GM12878 (cell line): ENCODE data around the gene MYO15A. TPM values are rescaled to one million over a fixed set of nuclear protein-coding genes. Genes with fewer than 3 reads are reported as not detected.

Source experiments
- ATAC-seq: fragments of 200-7000 bp; cut with Tn5 transposase; 3 replicates; pipeline ENCODE4 v1.9.1; 2020; ENCODE audit warnings: mild to moderate bottlenecking, moderate library complexity
- BruUV-seq: library from RNA; stranded (reverse); fragments of 400-500 nt; replicated peaks from 2 replicates; lab custom pipeline; 2021; lab: Mats Ljungman, UMichigan
- CTCF ChIA-PET: fragments of 300-600 bp; sonication (Branson Sonifier 250); formaldehyde crosslinking; extraction: SDS; loops from one replicate; lab custom pipeline; 2021; ENCODE audit warnings: inconsistent platforms; lab: Yijun Ruan, JAX
- POLR2A ChIA-PET: fragments of 350-600 bp; formaldehyde crosslinking; extraction: SDS; loops from one replicate; lab custom pipeline; 2021; ENCODE audit warnings: inconsistent platforms; lab: Charles Lee
- RAD21 ChIA-PET: fragments of 300-600 bp; sonication (Branson Sonifier 250); formaldehyde crosslinking; loops from one replicate; lab custom pipeline; 2023; ENCODE audit warnings: antibody characterized with exemption; ENCODE audit not compliant: unreplicated experiment; lab: Charles Lee
- SMC1A ChIA-PET: fragments of 300-600 bp; sonication (Branson Sonifier 250); formaldehyde crosslinking; loops from one replicate; lab custom pipeline; 2023; ENCODE audit not compliant: unreplicated experiment, uncharacterized antibody; lab: Charles Lee
- DNase-seq: peaks from one replicate; pipeline ENCODE4 v3.0.0-alpha.2; 2011; ENCODE audit warnings: low read depth, low spot score
- FAIRE-seq: peaks from 3 replicates; lab custom pipeline; 2011; peaks lifted over from hg19 to GRCh38; lab: Jason Lieb, UNC
- H2AFZ ChIP-seq: 2 replicates; pipeline ENCODE4 v1.6.0; 2011; ENCODE audit warnings: low read depth, low read length, control low read depth; ENCODE audit not compliant: control insufficient read depth
- H3K27ac ChIP-seq: 2 replicates; pipeline ENCODE4 v1.5.1; 2011; ENCODE audit warnings: control low read depth; ENCODE audit not compliant: control insufficient read depth, insufficient read depth
- H3K27me3 ChIP-seq, 2 experiments: replicated peaks in 1 of 2; 2 replicates each; pipeline versions ENCODE4 v1.6.0 to v1.6.1; 2011; ENCODE audit warnings: low read length in 1 of 2; ENCODE audit not compliant: control insufficient read depth in 2 of 2, insufficient read depth in 2 of 2
- H3K36me3 ChIP-seq, 2 experiments: 2 replicates each; pipeline ENCODE4 v1.5.1; 2011; ENCODE audit warnings: low read length in 1 of 2; ENCODE audit not compliant: control insufficient read depth in 2 of 2, insufficient read depth in 2 of 2
- H3K4me1 ChIP-seq: 2 replicates; pipeline ENCODE4 v1.6.1; 2011; ENCODE audit warnings: mild to moderate bottlenecking, low read length, moderate library complexity, mixed read lengths; ENCODE audit not compliant: control insufficient read depth, insufficient read depth
- H3K4me2 ChIP-seq: 2 replicates; pipeline ENCODE4 v1.6.0; 2011; ENCODE audit warnings: control low read depth; ENCODE audit not compliant: control insufficient read depth, insufficient read depth
- H3K4me3 ChIP-seq: fragments of 200-600 bp; sonication (generic); 2 replicates; pipeline ENCODE4 v1.5.1; 2016
- H3K79me2 ChIP-seq: 2 replicates; pipeline ENCODE4 v1.6.0; 2011; ENCODE audit warnings: low read length; ENCODE audit not compliant: control insufficient read depth, insufficient read depth
- H3K9ac ChIP-seq: 2 replicates; pipeline ENCODE4 v1.8.0; 2011; ENCODE audit warnings: low read length, control low read depth, mixed read lengths; ENCODE audit not compliant: control insufficient read depth, insufficient read depth
- H3K9me3 ChIP-seq: replicated peaks from 3 replicates; pipeline ENCODE4 v1.5.1; 2011; ENCODE audit warnings: mild to moderate bottlenecking, low read length; ENCODE audit not compliant: control insufficient read depth, insufficient read depth
- H4K20me1 ChIP-seq: 2 replicates; pipeline ENCODE4 v1.6.0; 2011; ENCODE audit not compliant: control insufficient read depth, insufficient read depth
- CTCF ChIP-seq, 3 experiments: IDR thresholded peaks in 2 of 3; conservative IDR thresholded peaks in 1 of 3; 2 replicates each; pipeline ENCODE4 v1.5.1; 2011; ENCODE audit warnings: low read depth in 3 of 3, low read length in 3 of 3, mild to moderate bottlenecking in 3 of 3, control low read depth in 2 of 3, moderate library complexity in 2 of 3, inconsistent platforms in 1 of 3, mixed read lengths in 1 of 3; ENCODE audit not compliant: control insufficient read depth in 2 of 3, insufficient read depth in 1 of 3; ENCODE audit errors: extremely low read depth in 1 of 3
- ETV6 ChIP-seq, 2 experiments: fragments of 450-650 bp in 1 of 2; IDR thresholded peaks in 1 of 2; conservative IDR thresholded peaks in 1 of 2; 2 replicates each; pipeline ENCODE4 v1.6.1; 2014; ENCODE audit warnings: antibody characterized with exemption in 1 of 2, borderline replicate concordance in 1 of 2, low read depth in 1 of 2, mild to moderate bottlenecking in 1 of 2, moderate library complexity in 1 of 2
- HDGF ChIP-seq: fragments of 450-650 bp; IDR thresholded peaks from 2 replicates; pipeline ENCODE4 v1.6.1; 2016; ENCODE audit warnings: antibody characterized with exemption
- WGBS: methylation state at CpG from one replicate; pipeline ENCODE4 v1.1.6; 2016; ENCODE audit warnings: low lambda C conversion rate; ENCODE audit not compliant: insufficient replicate concordance, insufficient coverage; ENCODE audit errors: missing lambda C conversion rate; 5-methylcytosine and 5-hydroxymethylcytosine counted together
- in situ Hi-C: fragments of 300-500 bp; cut with MboI; formaldehyde crosslinking; loops from 9 replicates; pipeline ENCODE4 v1.14.3; 2018; ENCODE audit warnings: mixed read lengths
- intact Hi-C: fragments of 100-400 bp; cut with micrococcal nuclease; formaldehyde crosslinking; loops from one replicate; pipeline ENCODE4 v1.14.2; 2022; ENCODE audit not compliant: unreplicated experiment
- polyA plus RNA-seq, 11 experiments: library from polyadenylated mRNA; depleted of rRNA in 4 of 11; unstranded in 6 of 11; stranded (reverse) in 5 of 11; fragments of >200 nt; fragmentation: Nextera tagmentation in 4 of 11; fragmentation: Illumina TruSeq in 1 of 11; extraction: Ambion mirVana in 4 of 11; extraction: Trizol in 1 of 11; gene quantifications; 1 replicate in 1 of 11; 2 replicates in 10 of 11; pipeline versions ENCODE4 v1.2.1 to v1.2.3, GENCODE V29; 2011 to 2016; ENCODE audit warnings: inconsistent platforms in 2 of 11, missing spikeins in 2 of 11, low read depth in 1 of 11
- total RNA-seq, 4 experiments: library from RNA; depleted of rRNA in 3 of 4; stranded (reverse); fragments of >200 nt in 3 of 4; fragmentation: Illumina TruSeq in 1 of 4; extraction: Trizol in 1 of 4; gene quantifications; 2 replicates each; pipeline versions ENCODE4 v1.2.1 to v1.2.3, GENCODE V29; 2013 to 2021

Gene MYO15A
- total and polyA plus RNA-seq, 10 of the 15 experiments (the other 5 are each of a cell fraction or from before 2014, with no cell fraction given), result 0.03 to 0.77 (median 0.21) TPM; not detected in 4

DNA sequence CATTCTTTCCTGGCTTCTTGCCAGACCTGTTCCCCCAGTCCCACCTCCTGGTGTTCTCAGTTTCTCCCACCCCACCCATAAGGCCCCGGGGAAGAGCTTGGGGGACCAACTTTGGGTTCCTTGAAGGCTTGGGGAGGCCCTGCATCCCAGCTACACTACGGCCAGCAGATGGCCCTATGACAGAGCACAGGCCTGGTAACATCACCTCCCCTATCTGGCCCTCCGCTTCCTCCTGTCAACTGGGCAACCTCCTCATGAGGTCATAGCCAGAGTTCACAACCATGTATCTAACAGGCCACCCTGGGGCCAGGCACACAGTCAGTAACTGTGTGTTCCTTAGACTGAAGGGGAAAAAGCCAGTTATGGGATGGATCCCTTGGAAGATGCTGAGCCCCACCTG is 31.4 kb downstream of the MYO15A start:
- Histone ChIP-seq H3K4me3 (no peak overlapping the region), H3K27ac (no peak overlapping the region)
- no TSS peak for BruUV-seq

More for the DNA sequence above, 31.4 kb downstream of the MYO15A start:
- Histone ChIP-seq H3K9ac (no peak overlapping the region), H3K79me2 (no peaks in the 10 kb centered on the region), H3K4me2 (no peak overlapping the region), H2AFZ (no peak overlapping the region), H3K36me3 (no peaks in the 10 kb centered on the region), H3K27me3 (no peaks in the 10 kb centered on the region), H3K9me3 (no peaks in the 10 kb centered on the region), H3K4me1 (no peaks in the 10 kb centered on the region), H4K20me1 (no peaks in the 10 kb centered on the region)
- ATAC-seq (peak; percentile 72), DNase-seq (no peak), FAIRE-seq (no peak)
- ChIA-PET RAD21 (interaction anchor here (1.1 to 4.3 kb wide), 3 partner anchors 46 to 58 kb away, joined by 5 to 28 read pairs (median 6); no protein-coding TSS in a partner anchor), POLR2A (no interaction called here), SMC1A (interaction anchor here (0.6 to 1.3 kb wide), 2 partner anchors 45 to 71 kb away, joined by 3 to 4 read pairs; no protein-coding TSS in a partner anchor), CTCF (interaction anchor here (0.6 to 4.8 kb wide), 6 partner anchors 14 to 77 kb away, joined by 3 to 43 read pairs (median 14); partner anchors contain the start of gene ALKBH5)
- no peak for TF ChIP-seq ETV6 (conservative IDR thresholded peaks at IDR 0.05 in 1 of 2, IDR thresholded peaks at IDR 0.05 in 1 of 2; ENCODE audit: borderline replicate concordance in 1 of 2, low read depth in 1 of 2)
- peak; percentile 24 to 38 (median 32); a peak in 4 of 6 replicates for TF ChIP-seq CTCF (IDR thresholded peaks at IDR 0.05 in 2 of 3, conservative IDR thresholded peaks at IDR 0.05 in 1 of 3; ENCODE audit: control insufficient read depth in 2 of 3, extremely low read depth in 1 of 3, insufficient read depth in 1 of 3, low read depth in 3 of 3, low read length in 3 of 3)
- no peak for TF ChIP-seq HDGF
- intact Hi-C loops, result loop anchor here (2.0 kb wide), 2 partner anchors 47 to 77 kb away; no protein-coding TSS in a partner anchor
- in situ Hi-C loops, result no loop called here
- WGBS, result 52% methylated on average over 3 of the region's 3 CpGs
